Mesenchymal stem cell (in vitro differentiated cells and primary cell): ENCODE data around the gene MXD1.
"Not testable (repeated sequence)": the region's sequence is repeated elsewhere in the genome, so short reads cannot be mapped to it uniquely, and the experiment has no call there.

Experiments
- DNase-seq: peaks from one replicate; pipeline ENCODE4 v3.0.0-alpha.2; 2013
- H2AFZ ChIP-seq: one replicate; pipeline ENCODE4 v1.6.1; 2013; ENCODE audit warnings: low read depth, mild to moderate bottlenecking, control low read depth, inconsistent platforms, low read length, moderate library complexity
- H2AK5ac ChIP-seq: 2 replicates; pipeline ENCODE4 v1.6.1; 2013; ENCODE audit warnings: low read length, moderate library complexity, mild to moderate bottlenecking, inconsistent platforms; ENCODE audit not compliant: severe bottlenecking
- H2BK120ac ChIP-seq: one replicate; pipeline ENCODE4 v1.6.1; 2013; ENCODE audit warnings: low read depth, mild to moderate bottlenecking, inconsistent platforms, low read length, moderate library complexity
- H2BK12ac ChIP-seq, 2 experiments: one replicate each; pipeline ENCODE4 v1.6.1; 2013; ENCODE audit warnings: inconsistent platforms in 2 of 2, low read length in 2 of 2, mild to moderate bottlenecking in 2 of 2, moderate library complexity in 2 of 2, control low read depth in 1 of 2
- H2BK15ac ChIP-seq: one replicate; pipeline ENCODE4 v1.6.1; 2013; ENCODE audit warnings: mild to moderate bottlenecking, low read depth, inconsistent platforms; ENCODE audit not compliant: poor library complexity, severe bottlenecking
- H2BK5ac ChIP-seq: 2 replicates; pipeline ENCODE4 v1.6.1; 2013; ENCODE audit warnings: low read depth, mild to moderate bottlenecking, low read length, control low read depth, inconsistent platforms; ENCODE audit not compliant: poor library complexity, severe bottlenecking
- H3K14ac ChIP-seq, 2 experiments: one replicate each; pipeline ENCODE4 v1.6.1; 2013; ENCODE audit warnings: inconsistent platforms in 2 of 2, low read length in 2 of 2, control low read depth in 1 of 2, mild to moderate bottlenecking in 1 of 2, moderate library complexity in 1 of 2
- H3K18ac ChIP-seq, 2 experiments: one replicate each; pipeline ENCODE4 v1.6.1; 2013; ENCODE audit warnings: inconsistent platforms in 2 of 2, low read length in 2 of 2, control low read depth in 1 of 2, low read depth in 1 of 2, mild to moderate bottlenecking in 1 of 2
- H3K23ac ChIP-seq, 2 experiments: one replicate each; pipeline ENCODE4 v1.6.1; 2013; ENCODE audit warnings: inconsistent platforms in 2 of 2, low read length in 2 of 2, mild to moderate bottlenecking in 2 of 2, moderate library complexity in 2 of 2, control low read depth in 1 of 2
- H3K27ac ChIP-seq: 2 replicates; pipeline ENCODE4 v1.5.1; 2013; ENCODE audit warnings: mild to moderate bottlenecking, moderate library complexity, low read length, control low read depth, inconsistent platforms; ENCODE audit not compliant: poor library complexity, severe bottlenecking
- H3K27me3 ChIP-seq, 2 experiments: 2 replicates each; pipeline versions ENCODE4 v1.6.1 to v1.7.0; 2013; ENCODE audit warnings: low read length in 2 of 2, mild to moderate bottlenecking in 2 of 2, moderate library complexity in 2 of 2, control low read depth in 1 of 2, inconsistent platforms in 1 of 2; ENCODE audit not compliant: control insufficient read depth in 1 of 2, insufficient read depth in 1 of 2
- H3K36me3 ChIP-seq, 2 experiments: 2 replicates each; pipeline versions ENCODE4 v1.6.1 to v1.7.0; 2013; ENCODE audit warnings: low read length in 2 of 2, control low read depth in 1 of 2, inconsistent platforms in 1 of 2, low read depth in 1 of 2, mild to moderate bottlenecking in 1 of 2; ENCODE audit not compliant: insufficient read depth in 2 of 2, control insufficient read depth in 1 of 2
- H3K4ac ChIP-seq, 2 experiments: one replicate each; pipeline ENCODE4 v1.6.1; 2013; ENCODE audit warnings: inconsistent platforms in 2 of 2, low read length in 2 of 2, mild to moderate bottlenecking in 2 of 2, moderate library complexity in 2 of 2, control low read depth in 1 of 2, low read depth in 1 of 2
- H3K4me1 ChIP-seq: 2 replicates; pipeline ENCODE4 v1.6.1; 2013; ENCODE audit warnings: low read depth, low read length, control low read depth; ENCODE audit not compliant: control insufficient read depth, insufficient read depth
- H3K4me2 ChIP-seq: 2 replicates; pipeline ENCODE4 v1.6.1; 2013; ENCODE audit warnings: low read length, mild to moderate bottlenecking, inconsistent platforms; ENCODE audit not compliant: poor library complexity, severe bottlenecking
- H3K4me3 ChIP-seq, 2 experiments: 2 replicates each; pipeline versions ENCODE4 v1.5.1 to v1.7.0; 2013; ENCODE audit warnings: low read length in 2 of 2, mild to moderate bottlenecking in 2 of 2, control low read depth in 1 of 2, low read depth in 1 of 2; ENCODE audit not compliant: insufficient read depth in 1 of 2
- H3K79me1 ChIP-seq: replicated peaks from 2 replicates; pipeline ENCODE4 v1.6.1; 2013; ENCODE audit warnings: mild to moderate bottlenecking, control low read depth, low read length, inconsistent platforms; ENCODE audit not compliant: poor library complexity, severe bottlenecking
- H3K9ac ChIP-seq: 2 replicates; pipeline ENCODE4 v1.7.0; 2013; ENCODE audit warnings: mild to moderate bottlenecking, low read length, moderate library complexity
- H3K9me3 ChIP-seq: 2 replicates; pipeline ENCODE4 v1.7.0; 2013; ENCODE audit warnings: mild to moderate bottlenecking, low read length; ENCODE audit not compliant: control insufficient read depth
- H4K8ac ChIP-seq: one replicate; pipeline ENCODE4 v1.6.1; 2013; ENCODE audit warnings: inconsistent platforms, mild to moderate bottlenecking, low read length, moderate library complexity
- H4K91ac ChIP-seq: one replicate; pipeline ENCODE4 v1.6.1; 2013; ENCODE audit warnings: mild to moderate bottlenecking, low read length, inconsistent platforms
- WGBS: methylation state at CpG from one replicate; pipeline ENCODE4 v1.1.7; 2013; ENCODE audit warnings: mixed read lengths; 5-methylcytosine and 5-hydroxymethylcytosine counted together

MXD1 gene

DNA sequence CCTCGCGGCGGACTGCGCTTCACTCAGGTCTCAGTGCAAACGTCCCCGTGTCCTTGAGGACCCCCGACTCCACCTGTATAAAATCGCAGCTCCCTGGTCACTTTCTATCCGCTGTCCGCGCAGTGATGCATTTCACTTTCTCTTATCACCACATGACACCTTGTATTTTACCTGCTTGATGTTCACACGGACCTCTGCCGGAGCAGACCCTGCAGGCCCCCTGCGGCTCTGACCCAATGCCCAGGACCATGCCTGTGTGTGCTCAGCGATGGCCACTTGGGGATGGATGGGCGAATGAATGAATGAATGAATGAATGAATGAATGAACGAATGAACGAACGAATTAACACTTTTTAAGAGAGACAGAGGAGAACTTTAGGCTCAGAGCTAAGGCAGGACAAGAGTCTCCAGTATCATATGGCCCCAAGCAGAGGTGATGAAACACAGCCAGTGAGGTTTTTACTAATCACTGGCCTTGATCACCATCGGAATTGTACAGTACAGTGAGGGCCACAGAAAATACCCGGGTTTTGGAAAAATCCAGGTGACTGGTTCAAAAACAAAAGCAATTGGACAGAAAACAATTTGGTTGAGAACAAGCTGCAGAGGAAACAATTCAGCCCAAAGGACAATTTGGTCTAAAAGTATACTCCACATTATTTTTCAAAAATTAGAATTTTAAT, 34.2 kb downstream of the MXD1 start:
- WGBS: 96% methylated on average over 21 of the region's 21 CpGs
- no peaks in the 10 kb centered on the region for H3K79me1 ChIP-seq
- H2BK12ac ChIP-seq: no peak overlapping the region
- H4K91ac ChIP-seq: no peak overlapping the region
- no peak overlapping the region for H3K23ac ChIP-seq
- H3K9me3 ChIP-seq: no peaks in the 10 kb centered on the region
- H2BK15ac ChIP-seq: peak overlapping the region; percentile 75
- no peak overlapping the region for H2BK120ac ChIP-seq
- H2AK5ac ChIP-seq: no peak overlapping the region
- H3K4me1 ChIP-seq: peaks cover 9% of the 10 kb centered on the region
- no peak overlapping the region for H4K8ac ChIP-seq
- no peak overlapping the region for H3K14ac ChIP-seq
- no peaks in the 10 kb centered on the region for H3K27me3 ChIP-seq
- H3K18ac ChIP-seq: no peak overlapping the region
- no peak overlapping the region for H3K27ac ChIP-seq
- H3K4ac ChIP-seq: peak overlapping the region in 1 of 2 experiments; percentile 61
- no peak overlapping the region for H2BK5ac ChIP-seq
- H3K36me3 ChIP-seq: no peaks in the 10 kb centered on the region
- no peak overlapping the region for H3K9ac ChIP-seq
- H2AFZ ChIP-seq: no peak overlapping the region
- no peak for DNase-seq
- peak overlapping the region in 1 of 2 experiments; percentile 51 for H3K4me3 ChIP-seq
- no peak overlapping the region for H3K4me2 ChIP-seq

DNA sequence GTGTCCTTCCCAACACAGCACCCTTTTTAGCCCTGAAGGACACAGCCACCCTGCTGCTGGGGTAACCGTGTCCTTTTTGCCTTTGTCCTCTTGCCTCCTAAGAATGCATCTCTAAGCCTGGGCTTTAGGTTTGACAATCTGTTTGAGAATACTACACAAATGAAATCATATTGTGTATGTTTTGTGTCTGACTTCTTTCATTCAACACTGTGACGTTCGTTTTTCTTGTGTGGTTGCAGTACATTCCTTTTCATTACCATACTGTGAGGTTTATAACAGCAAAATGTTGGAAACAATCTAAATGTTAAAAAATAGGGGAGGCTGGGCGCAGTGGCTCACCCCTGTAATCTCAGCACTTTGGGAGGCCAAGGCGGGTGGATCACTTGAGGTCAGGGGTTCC, 35.3 kb downstream of the MXD1 start:
- no peak overlapping the region for H2AK5ac ChIP-seq
- H3K79me1 ChIP-seq: no peaks in the 10 kb centered on the region
- no peak overlapping the region for H3K9ac ChIP-seq
- peak overlapping the region; percentile 66 for H4K8ac ChIP-seq
- H3K23ac ChIP-seq: no peak overlapping the region
- no peak overlapping the region for H3K18ac ChIP-seq
- H2AFZ ChIP-seq: no peak overlapping the region
- no peak overlapping the region for H2BK5ac ChIP-seq
- H3K4me3 ChIP-seq: no peak overlapping the region
- no peak overlapping the region for H2BK120ac ChIP-seq
- no peak overlapping the region for H4K91ac ChIP-seq
- DNase-seq: peak; percentile 25
- H3K27ac ChIP-seq: no peak overlapping the region
- H3K14ac ChIP-seq: no peak overlapping the region
- H2BK15ac ChIP-seq: no peak overlapping the region
- H3K27me3 ChIP-seq: peaks cover under 1% of the 10 kb centered on the region in 2 experiments
- H3K36me3 ChIP-seq: no peaks in the 10 kb centered on the region
- H3K4me1 ChIP-seq: peaks cover 9% of the 10 kb centered on the region
- H2BK12ac ChIP-seq: no peak overlapping the region
- 94% methylated on average over 3 of the region's 5 CpGs for WGBS
- H3K4ac ChIP-seq: no peak overlapping the region
- H3K4me2 ChIP-seq: no peak overlapping the region
- H3K9me3 ChIP-seq: no peaks in the 10 kb centered on the region

DNA sequence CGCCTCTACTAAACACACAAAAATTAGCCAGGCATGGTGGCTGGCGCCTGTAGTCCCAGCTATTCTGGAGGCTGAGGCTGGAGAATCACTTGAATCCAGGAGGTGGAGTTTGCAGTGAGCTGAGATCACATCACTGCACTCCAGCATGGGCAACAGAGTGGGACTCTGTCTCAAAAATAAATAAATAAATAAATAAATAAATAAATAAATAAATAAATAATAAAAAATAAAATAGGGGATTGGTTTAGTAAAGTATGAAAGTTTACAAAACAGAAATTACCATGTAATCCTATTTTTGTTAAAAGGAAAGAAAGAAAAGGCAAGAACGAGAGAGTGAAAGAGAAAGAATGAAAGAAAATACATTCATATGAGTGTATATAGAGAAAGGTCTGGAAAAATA, 35.8 kb downstream of the MXD1 start:
- DNase-seq, H3K4me3 ChIP-seq: not testable (repeated sequence)
- WGBS: 96% methylated on average over 1 of the region's 3 CpGs

DNA sequence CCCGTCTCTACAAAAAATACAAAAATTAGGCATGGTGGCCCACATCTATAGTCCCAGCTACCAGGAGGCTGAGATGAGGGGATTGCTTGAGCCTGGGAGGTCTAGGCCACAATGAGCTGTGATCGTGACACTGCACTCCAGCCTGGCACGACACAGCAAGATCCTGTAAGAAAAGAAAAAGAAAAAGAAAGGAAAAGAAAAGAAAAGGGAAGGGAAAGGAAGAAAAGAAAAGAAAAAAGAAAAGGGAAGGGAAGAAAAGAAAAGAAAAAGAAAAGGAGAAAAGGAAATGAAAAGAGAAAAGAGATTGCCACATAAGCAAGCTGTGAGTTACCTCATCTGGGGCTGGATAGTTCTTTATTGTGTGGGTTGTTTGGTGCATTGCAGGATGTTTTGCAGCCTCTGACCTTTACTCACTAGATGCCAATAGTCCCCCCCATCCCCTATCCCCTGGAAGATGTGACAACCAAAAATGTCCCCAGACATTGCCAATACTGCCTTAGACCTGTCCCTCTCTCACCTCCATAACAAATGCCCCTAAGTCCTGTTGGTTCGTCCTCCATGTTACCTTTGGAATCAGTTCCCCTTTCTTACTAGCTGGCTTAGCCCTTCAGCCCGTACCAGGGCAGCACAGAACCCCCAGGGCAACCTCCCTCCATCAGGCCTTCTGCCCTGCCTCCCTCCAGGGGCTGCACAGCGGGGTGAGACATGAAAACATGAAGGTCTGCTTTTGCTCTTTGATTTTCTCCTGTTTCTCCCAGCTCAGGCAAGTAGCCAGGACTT, 37.6 kb downstream of the MXD1 start:
- 93% methylated on average over 5 of the region's 6 CpGs for WGBS
- DNase-seq: no peak

More for the DNA sequence above, 35.8 kb downstream of the MXD1 start:
- H2BK120ac ChIP-seq, H3K14ac ChIP-seq, H3K36me3 ChIP-seq, H4K91ac ChIP-seq, H2AFZ ChIP-seq, H3K23ac ChIP-seq, H3K79me1 ChIP-seq, H3K9ac ChIP-seq, H3K4me1 ChIP-seq, H2BK5ac ChIP-seq, H2BK12ac ChIP-seq, H3K27me3 ChIP-seq, H2BK15ac ChIP-seq, H3K27ac ChIP-seq, H3K4me2 ChIP-seq, H3K4ac ChIP-seq, H3K9me3 ChIP-seq, H3K18ac ChIP-seq, H4K8ac ChIP-seq, H2AK5ac ChIP-seq: not testable (repeated sequence)

More for the DNA sequence above, 37.6 kb downstream of the MXD1 start:
- no peak overlapping the region for H3K27ac ChIP-seq
- no peaks in the 10 kb centered on the region for H3K9me3 ChIP-seq
- H3K4me1 ChIP-seq: peaks cover 1% of the 10 kb centered on the region
- no peak overlapping the region for H4K8ac ChIP-seq
- no peaks in the 10 kb centered on the region for H3K79me1 ChIP-seq
- H3K4me3 ChIP-seq: no peak overlapping the region
- H2BK15ac ChIP-seq: no peak overlapping the region
- H2BK12ac ChIP-seq: no peak overlapping the region
- no peak overlapping the region for H3K4ac ChIP-seq
- no peak overlapping the region for H2AK5ac ChIP-seq
- H3K27me3 ChIP-seq: peaks cover 14 to 20% of the 10 kb centered on the region in 2 experiments
- H3K9ac ChIP-seq: no peak overlapping the region
- no peak overlapping the region for H3K18ac ChIP-seq
- no peak overlapping the region for H3K23ac ChIP-seq
- H3K4me2 ChIP-seq: no peak overlapping the region
- H4K91ac ChIP-seq: no peak overlapping the region
- H3K14ac ChIP-seq: peak overlapping the region in 1 of 2 experiments; percentile 56
- H2BK5ac ChIP-seq: no peak overlapping the region
- no peak overlapping the region for H2AFZ ChIP-seq
- no peak overlapping the region for H2BK120ac ChIP-seq
- H3K36me3 ChIP-seq: no peaks in the 10 kb centered on the region
